GM18868 (cell line): ENCODE results near the gene FGD4.
"Not testable (repeated sequence)": the region's sequence is repeated elsewhere in the genome, so short reads cannot be mapped to it uniquely, and the experiment has no call there.

Experiments used
- ATAC-seq: cut with Tn5 transposase; IDR thresholded peaks from one replicate; pipeline ENCODE4 v1.9.1; 2021; ENCODE audit warnings: mild to moderate bottlenecking, moderate library complexity; ENCODE audit not compliant: unreplicated experiment

The FGD4 gene

DNA sequence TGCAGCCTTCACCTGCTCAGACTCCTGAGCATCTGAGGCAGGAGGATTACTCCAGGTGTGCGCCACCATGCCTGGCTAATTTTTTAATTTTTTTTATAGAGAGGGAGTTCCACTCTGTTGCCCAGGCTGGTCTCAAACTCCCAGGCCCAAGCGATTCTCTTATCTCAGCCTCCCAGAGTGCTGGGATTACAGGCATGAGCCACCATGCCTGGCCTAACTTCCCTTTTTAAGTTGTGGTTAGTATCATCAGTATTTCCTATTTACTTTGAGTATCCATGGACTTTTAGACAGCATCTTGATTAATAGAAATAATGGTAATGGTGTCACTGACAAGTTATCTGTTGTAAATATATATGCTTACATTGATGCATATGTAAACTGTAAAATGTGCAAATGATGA lies 116.9 kb downstream of the FGD4 start:
- no peak for ATAC-seq

DNA sequence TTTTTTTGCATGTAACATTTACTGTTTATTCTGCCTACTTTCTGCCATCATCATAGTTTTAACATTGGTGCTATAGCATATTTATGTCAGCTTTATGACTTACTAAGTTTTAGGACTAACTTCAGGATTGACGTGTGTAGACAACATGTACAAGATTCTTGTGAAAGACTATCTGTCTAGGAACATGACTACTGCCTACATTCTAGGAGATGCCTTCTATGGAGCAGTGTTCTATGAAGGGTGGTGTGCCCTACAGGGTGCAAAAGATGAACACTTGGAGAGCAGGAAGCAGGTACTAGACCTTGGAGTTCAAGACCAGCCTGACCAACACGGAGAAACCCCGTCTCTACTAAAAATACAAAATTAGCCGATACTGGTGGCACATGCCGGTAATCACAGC lies 118.6 kb downstream of the FGD4 start:
- ATAC-seq: no peak

DNA sequence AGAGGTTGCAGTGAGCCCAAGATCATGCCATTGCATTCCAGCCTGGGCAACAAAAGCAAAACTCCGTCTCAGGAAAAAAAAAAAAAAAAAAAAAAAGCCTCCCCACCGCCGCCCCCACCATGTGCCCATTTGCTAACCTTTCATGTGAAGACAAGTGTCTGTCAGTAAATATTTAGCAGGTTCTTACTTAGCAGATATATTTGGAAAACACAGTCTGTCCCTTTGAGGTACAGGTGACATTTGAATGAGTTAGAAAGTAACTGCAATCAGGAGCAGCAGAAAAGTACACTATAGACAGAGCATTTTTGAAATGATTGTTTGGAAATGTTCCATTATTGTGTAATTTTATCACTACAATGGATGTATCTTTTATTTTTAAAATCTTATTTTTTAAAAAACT lies 119.7 kb downstream of the FGD4 start:
- no peak for ATAC-seq

DNA sequence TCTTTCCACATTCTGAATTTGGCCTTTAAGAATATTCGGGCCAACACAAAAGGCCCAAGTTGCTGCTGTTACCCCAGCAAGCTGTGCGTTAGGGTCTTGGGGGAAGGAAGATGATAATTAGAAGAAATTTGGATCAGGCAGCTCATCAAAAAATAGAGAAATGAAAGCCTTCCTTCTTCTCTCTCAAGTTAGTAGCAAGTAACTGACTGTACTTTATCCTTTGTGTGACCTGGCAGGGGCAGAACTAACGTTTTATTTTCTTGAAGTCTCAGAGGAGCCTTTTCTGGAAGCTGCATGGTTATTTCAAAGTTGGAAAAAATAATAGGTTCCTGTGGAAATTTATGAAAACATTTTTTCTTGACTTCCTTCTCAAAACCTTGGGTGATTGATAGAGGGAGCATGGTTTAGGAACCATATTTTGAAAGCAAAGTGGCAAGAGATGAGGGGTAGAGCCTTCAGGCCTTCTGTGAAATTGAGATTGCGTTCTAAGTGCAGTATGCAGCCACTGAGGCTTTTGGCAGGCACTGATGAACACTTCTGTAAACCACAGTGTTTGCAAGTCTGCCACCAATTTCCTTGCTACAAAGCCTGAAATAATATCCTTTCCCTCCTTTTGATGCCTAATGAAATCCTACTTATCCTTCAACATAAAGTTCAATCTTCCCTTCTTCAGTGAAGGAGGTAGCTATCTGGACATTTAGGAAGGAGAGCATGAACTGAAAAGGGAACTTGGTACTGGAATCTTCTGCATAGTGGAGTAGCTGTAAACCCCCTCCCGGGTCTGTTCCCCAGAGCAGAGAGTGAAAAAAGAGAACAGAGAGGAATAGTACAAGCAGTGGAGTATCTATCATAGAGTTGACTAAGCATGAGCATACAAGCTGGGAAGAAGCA lies 123.2 kb downstream of the FGD4 start:
- peak; percentile 85 for ATAC-seq

DNA sequence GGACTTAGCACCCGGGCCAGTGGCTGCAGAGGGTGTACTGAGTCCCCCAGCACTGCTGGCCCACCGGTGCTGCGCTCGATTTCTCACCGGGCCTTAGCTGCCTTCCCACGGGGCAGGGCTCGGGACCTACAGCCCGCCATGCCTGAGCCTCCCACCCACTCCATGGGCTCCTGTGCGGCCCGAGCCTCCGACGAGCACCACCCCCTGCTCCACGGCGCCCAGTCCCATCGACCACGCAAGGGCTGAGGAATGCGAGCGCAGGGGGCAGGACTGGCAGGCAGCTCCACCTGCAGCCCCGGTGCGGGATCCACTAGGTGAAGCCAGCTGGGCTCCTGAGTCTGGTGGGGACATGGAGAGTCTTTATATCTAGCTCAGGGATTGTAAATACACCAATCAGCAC lies 126.4 kb downstream of the FGD4 start:
- ATAC-seq: not testable (repeated sequence)

DNA sequence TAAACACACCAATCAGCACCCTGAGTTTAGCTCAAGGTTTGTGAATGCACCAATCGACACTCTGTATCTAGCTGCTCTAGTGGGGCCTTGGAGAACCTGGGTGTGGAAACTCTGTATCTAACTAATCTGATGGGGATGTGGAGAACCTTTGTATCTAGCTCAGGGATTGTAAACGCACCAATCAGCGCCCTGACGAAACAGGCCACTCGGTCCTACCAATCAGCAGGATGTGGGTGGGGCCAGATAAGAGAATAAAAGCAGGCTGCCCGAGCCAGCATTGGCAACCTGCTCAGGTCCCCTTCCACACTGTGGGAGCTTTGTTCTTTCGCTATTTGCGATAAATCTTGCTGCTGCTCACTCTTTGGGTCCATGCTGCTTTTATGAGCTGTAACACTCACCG lies 127.0 kb downstream of the FGD4 start:
- not testable (repeated sequence) for ATAC-seq

DNA sequence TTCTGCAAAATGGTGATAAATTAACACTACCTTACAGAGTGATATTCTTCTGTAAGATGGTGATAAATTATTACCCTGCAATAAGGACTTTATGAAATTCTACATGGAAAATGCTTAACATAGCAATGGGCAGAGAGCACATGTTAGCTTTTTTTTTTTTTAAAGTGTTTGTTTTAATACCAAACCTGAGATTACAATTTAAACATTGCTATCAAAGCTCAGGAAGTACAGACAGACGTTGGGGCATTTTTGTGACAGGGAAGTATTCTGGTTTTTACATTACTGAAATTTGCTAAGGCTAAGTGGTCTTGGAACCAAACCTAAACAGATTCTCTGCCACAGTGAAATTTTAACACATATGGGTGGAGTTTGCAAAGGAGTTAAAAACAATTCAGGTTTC lies 133.1 kb downstream of the FGD4 start:
- ATAC-seq: no peak

DNA sequence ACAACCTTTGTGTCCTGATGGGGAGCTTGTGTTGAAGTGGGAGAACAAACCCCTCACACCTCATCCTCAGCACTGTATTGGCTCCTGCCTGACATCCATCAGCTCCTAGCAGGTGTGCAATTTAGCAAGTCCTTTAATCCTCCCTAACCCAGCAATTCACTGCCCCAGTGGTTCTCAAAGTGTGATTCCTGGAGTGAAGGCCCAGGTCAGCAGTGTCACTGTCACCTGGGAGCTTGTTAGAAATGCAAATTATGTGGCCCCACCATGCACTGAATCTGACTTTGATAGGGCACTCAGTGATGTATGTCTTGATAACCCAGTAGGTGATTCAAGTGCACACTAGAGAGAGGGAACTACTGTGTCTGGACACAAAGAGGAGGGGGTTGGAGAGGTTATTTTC lies 133.6 kb downstream of the FGD4 start:
- no peak for ATAC-seq

DNA sequence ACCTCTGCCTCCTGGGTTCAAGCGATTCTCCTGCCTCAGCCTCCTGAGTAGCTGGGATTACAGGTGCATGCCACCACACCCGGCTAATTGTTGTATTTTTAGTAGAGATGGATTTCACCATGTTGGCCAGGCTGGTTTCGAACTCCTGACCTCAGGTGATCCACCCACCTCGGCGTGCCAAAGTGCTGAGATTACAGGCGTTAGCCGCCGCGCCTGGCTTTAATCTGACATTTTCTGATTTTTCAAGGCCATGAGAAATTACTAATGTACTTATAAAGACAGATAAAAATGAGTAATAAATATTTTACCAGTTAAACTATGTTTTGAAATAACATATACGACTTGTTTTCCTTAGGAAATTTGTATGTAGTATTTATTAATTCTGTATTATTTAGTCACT lies 134.1 kb downstream of the FGD4 start:
- ATAC-seq: not testable (repeated sequence)

DNA sequence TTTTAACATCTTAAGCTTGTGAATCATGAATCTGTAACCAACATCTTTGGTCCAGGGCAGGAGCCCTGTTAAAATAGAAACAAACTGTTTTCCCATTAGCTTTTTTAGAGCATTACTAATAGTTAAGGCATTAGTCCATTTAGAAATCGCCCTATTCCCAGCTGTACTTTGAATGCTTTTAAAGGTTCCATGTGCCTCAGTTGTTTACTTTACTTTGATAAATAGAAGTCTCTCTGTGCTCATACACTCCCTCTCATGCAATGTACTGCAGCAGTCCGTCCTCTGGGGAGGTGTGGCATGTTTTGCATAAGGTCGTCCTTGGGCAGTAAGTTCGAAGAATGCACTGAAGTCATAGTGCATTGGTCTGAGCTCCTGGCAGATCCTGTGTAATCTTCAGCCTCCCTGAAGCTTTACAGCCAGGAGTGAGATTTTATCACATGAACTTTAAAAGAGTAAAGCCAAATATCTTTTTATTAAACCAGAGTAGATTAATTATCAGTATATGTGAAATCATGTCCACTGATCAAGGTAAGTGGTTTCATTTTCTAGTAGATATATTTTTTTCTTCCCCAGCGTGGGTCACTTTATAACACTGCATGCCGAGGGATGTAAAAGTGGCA lies 134.7 kb downstream of the FGD4 start:
- ATAC-seq: peak; percentile 74

DNA sequence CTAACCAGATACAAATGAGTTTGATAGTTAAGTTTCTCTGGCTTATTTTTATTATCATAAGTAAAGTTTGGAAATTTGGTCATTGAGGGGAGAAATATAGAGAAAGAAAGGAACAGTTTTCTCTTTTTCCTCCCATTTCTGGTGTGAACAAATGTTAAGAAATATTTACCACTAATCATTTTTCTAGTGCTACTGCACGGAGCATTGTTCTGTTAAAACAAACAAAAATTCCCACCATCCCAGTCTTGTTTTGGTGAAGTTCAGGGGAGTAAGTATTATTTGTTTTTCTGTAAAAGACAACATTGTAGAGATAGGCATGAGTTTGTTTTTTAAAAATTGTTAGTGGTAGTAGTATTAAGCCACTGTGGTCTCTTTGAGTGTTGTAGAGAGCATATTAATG lies 135.3 kb downstream of the FGD4 start:
- no peak for ATAC-seq

DNA sequence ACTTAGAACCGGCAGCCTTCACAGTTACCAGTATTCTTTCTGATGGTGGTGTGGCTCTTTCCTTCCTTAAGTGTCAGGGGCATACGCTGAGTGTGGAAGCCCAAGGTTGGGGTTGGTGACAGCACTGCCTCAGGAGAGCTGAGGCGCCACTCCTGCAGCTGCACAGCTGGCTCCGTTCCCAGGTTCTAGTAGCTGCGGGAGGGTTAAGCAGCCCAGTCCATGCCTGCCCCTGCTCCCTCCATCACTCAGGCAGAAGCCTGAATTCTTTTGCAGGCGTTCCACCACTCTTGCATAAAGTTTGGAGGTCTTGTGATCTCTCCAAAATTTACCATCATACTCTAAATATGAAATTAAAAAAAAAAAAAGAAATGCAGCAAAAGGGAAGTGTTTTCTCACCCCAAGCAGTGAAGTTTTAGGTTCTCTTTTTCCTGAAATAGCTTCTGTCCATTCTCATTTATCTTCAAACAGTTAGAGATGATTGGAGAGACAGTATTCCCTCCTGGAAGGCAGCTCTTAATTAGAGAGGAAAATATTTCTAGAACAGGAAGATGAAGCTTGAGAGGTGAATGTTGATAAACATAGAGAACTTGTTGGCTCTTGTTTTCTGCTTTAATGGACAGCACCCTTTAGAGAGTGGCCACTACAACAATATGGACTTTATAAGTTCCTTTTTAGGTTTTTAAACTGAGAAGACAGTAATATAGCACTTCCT lies 136.1 kb downstream of the FGD4 start:
- peak; percentile 60 for ATAC-seq

DNA sequence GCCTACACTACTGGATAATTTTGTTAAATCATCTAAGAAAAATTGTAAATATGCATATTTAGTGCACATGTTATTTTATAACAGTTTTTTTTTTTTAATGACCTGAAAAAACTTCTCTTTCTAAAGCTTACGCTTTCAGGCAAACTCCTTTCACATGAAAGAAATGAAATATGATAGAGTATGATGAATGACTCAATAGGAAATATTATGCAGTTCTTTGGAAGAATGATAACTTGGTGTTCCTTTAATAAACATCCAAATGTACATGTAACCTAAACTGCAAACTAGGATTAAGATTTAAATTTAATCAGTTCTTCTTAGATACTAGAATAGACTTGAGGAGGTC lies 136.6 kb downstream of the FGD4 start:
- ATAC-seq: no peak

DNA sequence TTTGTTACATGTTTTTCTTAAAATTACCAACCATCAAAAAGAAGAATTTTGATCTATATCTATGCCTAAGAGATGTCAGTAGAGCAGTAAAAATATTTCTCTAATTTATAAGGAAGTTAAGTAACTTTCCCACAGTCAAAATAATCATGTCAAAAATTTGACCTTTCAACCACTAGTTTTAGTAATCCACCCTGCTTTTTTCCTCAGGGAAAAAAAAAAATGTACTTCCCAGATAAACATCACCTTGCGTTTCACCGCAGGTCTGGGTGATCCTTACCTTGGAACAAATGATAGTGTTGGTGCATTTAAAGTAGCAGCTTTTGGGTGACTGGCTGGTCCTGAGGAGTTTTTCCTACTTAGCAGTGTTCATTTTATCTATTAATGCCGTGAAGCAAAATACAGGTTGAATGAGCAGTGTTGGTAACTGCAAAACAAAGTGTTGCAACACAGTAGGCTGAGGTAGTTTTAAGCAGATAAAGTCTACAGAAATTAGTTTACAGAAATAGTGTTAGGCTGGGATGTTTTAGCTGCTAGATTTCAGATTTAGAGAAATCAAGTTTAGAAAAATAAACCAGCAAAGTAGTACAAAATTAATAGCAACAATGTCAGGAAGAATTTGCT lies 142.5 kb downstream of the FGD4 start:
- ATAC-seq: no peak

DNA sequence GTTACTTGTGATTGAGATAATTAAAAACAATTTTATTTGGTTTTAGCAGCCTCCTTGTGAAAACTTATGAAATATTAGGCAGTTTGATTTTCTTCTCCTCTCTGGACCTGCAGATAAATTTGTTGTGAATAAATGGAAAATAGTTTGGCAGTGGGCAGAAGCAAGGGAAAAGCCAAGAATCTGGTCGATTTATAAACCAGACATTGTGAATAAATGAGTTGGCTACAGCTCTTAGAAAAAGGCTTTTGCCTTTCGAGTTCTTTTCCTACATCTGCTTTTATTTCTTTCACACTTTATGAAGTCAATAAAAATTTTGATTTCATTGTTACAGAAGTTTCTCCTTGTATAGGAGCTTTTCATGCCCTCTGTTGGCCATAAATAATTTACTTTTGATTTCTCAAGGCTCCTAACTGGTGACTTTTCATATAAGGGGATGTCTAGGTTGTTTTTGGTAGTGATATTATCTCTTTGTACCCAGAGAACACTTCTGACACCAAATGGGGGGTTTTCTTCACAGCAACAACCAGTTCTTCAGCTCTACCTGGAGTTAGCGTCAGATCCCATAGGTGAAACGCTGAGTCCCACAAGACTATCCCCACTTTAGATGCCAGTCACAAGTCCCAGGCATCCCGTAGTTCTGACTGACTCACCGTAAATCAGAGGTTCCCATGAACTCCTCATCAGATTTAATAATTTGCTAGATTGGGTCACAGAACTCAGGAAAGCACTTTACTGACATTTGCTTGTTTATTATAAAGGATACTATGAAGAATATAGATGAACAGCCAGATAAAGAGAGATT lies 143.3 kb downstream of the FGD4 start:
- ATAC-seq: no peak

DNA sequence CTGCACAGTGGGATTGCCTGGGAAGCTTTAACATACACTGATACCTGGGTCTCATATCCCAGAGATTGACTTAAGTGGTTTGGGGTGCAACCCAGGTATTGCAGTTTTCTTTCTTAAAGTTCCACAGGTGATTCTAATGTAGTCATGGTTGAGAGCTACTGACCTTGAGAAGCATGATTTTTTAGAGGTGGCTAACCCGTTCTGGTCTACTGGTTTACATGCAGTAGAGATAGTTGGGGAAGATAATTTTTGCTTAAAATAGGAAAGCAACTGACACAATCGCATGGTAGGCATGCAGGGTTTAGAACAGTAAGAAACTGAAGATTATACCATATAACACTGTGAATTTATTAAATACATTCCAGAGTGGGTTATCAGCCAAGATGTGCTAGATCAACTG lies 145.5 kb downstream of the FGD4 start:
- peak; percentile 61 for ATAC-seq

DNA sequence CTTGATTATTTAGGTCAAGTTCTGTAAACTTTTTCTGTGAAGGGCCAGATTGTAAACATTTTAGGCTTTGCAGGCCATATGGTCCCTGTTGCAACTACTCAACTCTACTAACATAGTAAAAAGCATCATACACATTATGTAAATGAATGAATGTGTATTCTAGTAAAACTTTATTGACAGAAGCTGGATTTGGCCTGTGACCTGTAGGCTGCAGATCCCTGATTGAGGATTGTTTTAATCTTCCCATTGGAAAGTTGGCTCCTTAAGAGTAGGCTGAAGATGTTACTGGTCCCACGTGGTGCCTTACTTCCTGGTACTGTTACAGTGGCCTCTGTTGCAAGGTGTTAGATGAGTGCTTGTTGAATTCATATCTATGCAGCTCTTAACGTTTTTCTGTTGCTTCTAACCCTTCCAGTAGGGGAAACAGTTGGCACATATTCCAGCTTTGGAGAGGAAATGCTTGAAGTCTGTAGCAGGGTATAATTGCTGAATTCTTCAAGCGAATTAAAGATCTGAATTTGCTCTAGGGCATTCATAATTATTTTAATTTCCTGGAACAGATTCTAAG lies 146.1 kb downstream of the FGD4 start:
- ATAC-seq: peak; percentile 35

DNA sequence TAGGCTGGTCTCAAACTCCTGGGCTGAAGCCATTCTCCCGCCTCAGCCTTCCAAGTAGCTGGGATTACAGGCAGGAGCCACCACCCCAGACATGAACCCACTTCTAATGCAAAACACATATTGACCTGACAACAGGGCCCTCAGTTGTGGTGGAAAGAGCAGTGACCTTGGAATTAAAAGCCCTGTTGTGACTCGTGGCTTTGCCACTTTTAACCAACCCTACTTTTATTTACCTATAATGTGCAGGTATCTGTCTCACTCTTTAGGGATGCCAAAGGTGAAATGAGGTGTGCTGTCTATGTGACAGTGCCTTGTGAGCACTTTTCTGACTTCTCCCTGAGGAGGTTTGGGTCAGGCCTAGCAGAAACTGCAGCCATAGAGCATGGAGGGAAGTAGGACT lies 146.9 kb downstream of the FGD4 start:
- ATAC-seq: no peak

DNA sequence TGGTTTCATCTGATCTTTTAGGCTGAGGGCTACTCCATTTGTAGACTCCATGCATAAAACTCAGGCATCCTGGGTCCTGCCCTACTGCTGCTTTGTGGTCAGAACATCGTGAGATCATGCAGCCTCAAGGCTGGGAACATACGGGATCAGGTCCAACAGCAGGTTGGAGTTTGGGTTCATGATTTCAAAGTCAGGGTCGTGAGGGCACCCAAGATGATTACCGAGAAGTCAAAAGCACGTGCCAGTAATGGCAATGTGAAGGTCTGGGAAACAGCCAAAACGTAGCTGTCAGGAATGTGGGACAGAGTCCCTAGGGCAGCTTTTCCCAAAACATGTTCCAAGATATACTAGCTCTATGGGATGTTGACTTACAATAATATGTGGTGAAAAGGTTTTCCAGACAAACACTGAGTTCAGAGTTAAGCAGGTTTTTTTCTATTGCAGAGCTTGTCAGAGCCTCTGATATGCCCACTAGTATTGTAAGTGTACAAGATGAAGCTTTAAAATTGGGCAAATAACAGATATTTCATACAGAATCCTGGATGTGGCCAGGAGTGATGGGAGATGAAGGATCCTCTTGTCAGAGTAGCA lies 149.4 kb downstream of the FGD4 start:
- ATAC-seq: no peak

DNA sequence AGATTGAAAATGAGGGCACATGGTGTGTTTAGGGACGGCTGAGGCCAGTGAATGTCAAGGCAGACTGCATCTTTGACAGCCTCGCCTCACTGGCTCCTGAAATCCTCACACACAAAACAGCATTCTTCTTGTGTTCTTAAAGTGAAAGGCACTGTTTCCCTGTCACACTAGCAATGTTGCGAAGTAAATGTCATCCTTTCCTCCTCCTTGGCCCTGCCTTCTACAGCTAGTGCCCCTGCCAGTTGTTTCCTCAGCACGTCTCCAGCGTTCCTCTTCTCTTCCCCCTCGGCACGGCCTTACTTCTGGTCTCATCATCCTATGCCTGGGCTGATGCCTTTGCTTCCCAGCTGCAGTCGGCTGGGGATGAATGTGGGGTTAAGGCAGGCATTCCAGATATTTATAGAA lies 150.3 kb downstream of the FGD4 start:
- ATAC-seq: no peak
